ENCODE measurements around the gene PCSK5. TPM values are rescaled to one million over a fixed set of nuclear protein-coding genes. Genes with fewer than 3 reads are reported as not detected.

The PCSK5 gene
- polyA plus RNA-seq, 1 donor from 2014 or later: 1.7 TPM

DNA sequence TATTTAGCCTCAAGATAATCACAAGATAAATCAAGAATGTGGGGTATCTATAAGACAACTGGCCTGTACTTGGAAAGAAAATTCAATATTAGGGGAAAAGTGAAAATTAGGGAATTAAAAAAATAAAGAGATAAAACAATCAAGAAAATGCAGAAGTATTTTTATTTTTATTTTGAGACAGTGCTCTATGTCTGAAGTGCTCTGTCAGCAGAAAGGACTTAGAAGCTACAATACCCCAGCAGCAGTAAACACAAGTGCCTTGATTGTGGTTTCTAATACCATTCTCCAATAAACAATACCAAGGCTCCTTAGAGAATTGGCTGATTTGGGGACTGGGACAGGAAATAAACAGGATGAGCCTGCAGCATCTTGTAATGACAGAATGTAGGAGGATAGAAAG lies 358.8 kb downstream of the PCSK5 start:
- Histone ChIP-seq H3K9me3 (ENCODE audit: low read length) (no peaks in the 10 kb centered on the region), H3K9me2 (ENCODE audit: insufficient read depth, low read length) (no peaks in the 10 kb centered on the region), H3K79me2 (replicated peaks; ENCODE audit: insufficient read depth, low read length) (no peaks in the 10 kb centered on the region), H4K20me1 (ENCODE audit: insufficient read depth) (no peaks in the 10 kb centered on the region), H3K4me2 (ENCODE audit: low read length) (no peak overlapping the region), H3K9ac (ENCODE audit: low read length) (no peak overlapping the region), H3K36me3 (ENCODE audit: insufficient read depth, low read length) (no peaks in the 10 kb centered on the region), H3K27me3 (ENCODE audit: insufficient read depth, low read depth, low read length) (no peaks in the 10 kb centered on the region), H3K4me3 (ENCODE audit: low read length) (no peak overlapping the region), H2AFZ (ENCODE audit: low read depth, low read length) (no peak overlapping the region), H3F3A (ENCODE audit: insufficient read depth, low read length, poor library complexity, severe bottlenecking) (no peaks in the 10 kb centered on the region), H3K27ac (ENCODE audit: low read length) (no peak overlapping the region)
- TF ChIP-seq RAD21 (conservative IDR thresholded peaks at IDR 0.05) (no peak), EZH2 (IDR thresholded peaks at IDR 0.05; ENCODE audit: borderline replicate concordance, insufficient read depth, low read length, poor library complexity, severe bottlenecking) (no peak), CTCF (IDR thresholded peaks at IDR 0.05; ENCODE audit: poor library complexity, severe bottlenecking) (no peak), TAF1 (IDR thresholded peaks at IDR 0.05; ENCODE audit: low read depth) (no peak), SMC3 (conservative IDR thresholded peaks at IDR 0.05; ENCODE audit: poor library complexity) (no peak), POLR2AphosphoS5 (IDR thresholded peaks at IDR 0.05) (no peak), MXI1 (conservative IDR thresholded peaks at IDR 0.05; ENCODE audit: poor library complexity, severe bottlenecking) (no peak)
- TF ChIP-seq, protein P1, sequence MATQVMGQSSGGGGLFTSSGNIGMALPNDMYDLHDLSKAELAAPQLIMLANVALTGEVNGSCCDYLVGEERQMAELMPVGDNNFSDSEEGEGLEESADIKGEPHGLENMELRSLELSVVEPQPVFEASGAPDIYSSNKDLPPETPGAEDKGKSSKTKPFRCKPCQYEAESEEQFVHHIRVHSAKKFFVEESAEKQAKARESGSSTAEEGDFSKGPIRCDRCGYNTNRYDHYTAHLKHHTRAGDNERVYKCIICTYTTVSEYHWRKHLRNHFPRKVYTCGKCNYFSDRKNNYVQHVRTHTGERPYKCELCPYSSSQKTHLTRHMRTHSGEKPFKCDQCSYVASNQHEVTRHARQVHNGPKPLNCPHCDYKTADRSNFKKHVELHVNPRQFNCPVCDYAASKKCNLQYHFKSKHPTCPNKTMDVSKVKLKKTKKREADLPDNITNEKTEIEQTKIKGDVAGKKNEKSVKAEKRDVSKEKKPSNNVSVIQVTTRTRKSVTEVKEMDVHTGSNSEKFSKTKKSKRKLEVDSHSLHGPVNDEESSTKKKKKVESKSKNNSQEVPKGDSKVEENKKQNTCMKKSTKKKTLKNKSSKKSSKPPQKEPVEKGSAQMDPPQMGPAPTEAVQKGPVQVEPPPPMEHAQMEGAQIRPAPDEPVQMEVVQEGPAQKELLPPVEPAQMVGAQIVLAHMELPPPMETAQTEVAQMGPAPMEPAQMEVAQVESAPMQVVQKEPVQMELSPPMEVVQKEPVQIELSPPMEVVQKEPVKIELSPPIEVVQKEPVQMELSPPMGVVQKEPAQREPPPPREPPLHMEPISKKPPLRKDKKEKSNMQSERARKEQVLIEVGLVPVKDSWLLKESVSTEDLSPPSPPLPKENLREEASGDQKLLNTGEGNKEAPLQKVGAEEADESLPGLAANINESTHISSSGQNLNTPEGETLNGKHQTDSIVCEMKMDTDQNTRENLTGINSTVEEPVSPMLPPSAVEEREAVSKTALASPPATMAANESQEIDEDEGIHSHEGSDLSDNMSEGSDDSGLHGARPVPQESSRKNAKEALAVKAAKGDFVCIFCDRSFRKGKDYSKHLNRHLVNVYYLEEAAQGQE (IDR thresholded peaks at IDR 0.05; ENCODE audit: borderline replicate concordance): no peak

GRCh38 chr9:76255781-76256455 lies 365.4 kb downstream of the PCSK5 start:
- Histone ChIP-seq H3F3A (ENCODE audit: insufficient read depth, low read length, poor library complexity, severe bottlenecking) (no peaks in the 10 kb centered on the region), H3K9me3 (ENCODE audit: low read length) (peaks cover under 1% of the 10 kb centered on the region), H3K79me2 (replicated peaks; ENCODE audit: insufficient read depth, low read length) (no peaks in the 10 kb centered on the region), H3K27me3 (ENCODE audit: insufficient read depth, low read depth, low read length) (no peaks in the 10 kb centered on the region), H2AFZ (ENCODE audit: low read depth, low read length) (no peak overlapping the region), H3K4me2 (ENCODE audit: low read length) (no peak overlapping the region), H3K9ac (ENCODE audit: low read length) (no peak overlapping the region), H4K20me1 (ENCODE audit: insufficient read depth) (no peaks in the 10 kb centered on the region), H3K27ac (ENCODE audit: low read length) (no peak overlapping the region), H3K4me3 (ENCODE audit: low read length) (no peak overlapping the region), H3K9me2 (ENCODE audit: insufficient read depth, low read length) (no peaks in the 10 kb centered on the region), H3K36me3 (ENCODE audit: insufficient read depth, low read length) (no peaks in the 10 kb centered on the region)
- no peak for TF ChIP-seq POLR2AphosphoS5 (IDR thresholded peaks at IDR 0.05)
- TF ChIP-seq SMC3 (conservative IDR thresholded peaks at IDR 0.05; ENCODE audit: poor library complexity): no peak
- no peak for TF ChIP-seq TAF1 (IDR thresholded peaks at IDR 0.05; ENCODE audit: low read depth)
- no peak for TF ChIP-seq EZH2 (IDR thresholded peaks at IDR 0.05; ENCODE audit: borderline replicate concordance, insufficient read depth, low read length, poor library complexity, severe bottlenecking)
- no peak for TF ChIP-seq RAD21 (conservative IDR thresholded peaks at IDR 0.05)
- no peak for TF ChIP-seq CTCF (IDR thresholded peaks at IDR 0.05; ENCODE audit: poor library complexity, severe bottlenecking)
- no peak for TF ChIP-seq EP300 (conservative IDR thresholded peaks at IDR 0.05; ENCODE audit: poor library complexity, severe bottlenecking)
- TF ChIP-seq MXI1 (conservative IDR thresholded peaks at IDR 0.05; ENCODE audit: poor library complexity, severe bottlenecking): no peak
- TF ChIP-seq, protein P1 (IDR thresholded peaks at IDR 0.05; ENCODE audit: borderline replicate concordance): no peak

Data from neural cell (in vitro differentiated cells).